IPS-18c (cell line): ENCODE results near the gene SPATA1.
"Not testable (repeated sequence)": the region's sequence is repeated elsewhere in the genome, so short reads cannot be mapped to it uniquely, and the experiment has no call there.

Source experiments
- H3K4me3 ChIP-seq: 2 replicates; pipeline ENCODE4 v1.7.0; 2013; ENCODE audit warnings: low read depth, mild to moderate bottlenecking, low read length, moderate library complexity; ENCODE audit not compliant: insufficient read depth
- H3K9me3 ChIP-seq: one replicate; pipeline ENCODE4 v1.6.1; 2013; ENCODE audit warnings: mild to moderate bottlenecking, low read length, moderate library complexity; ENCODE audit not compliant: control insufficient read depth, insufficient read depth

The SPATA1 gene

DNA sequence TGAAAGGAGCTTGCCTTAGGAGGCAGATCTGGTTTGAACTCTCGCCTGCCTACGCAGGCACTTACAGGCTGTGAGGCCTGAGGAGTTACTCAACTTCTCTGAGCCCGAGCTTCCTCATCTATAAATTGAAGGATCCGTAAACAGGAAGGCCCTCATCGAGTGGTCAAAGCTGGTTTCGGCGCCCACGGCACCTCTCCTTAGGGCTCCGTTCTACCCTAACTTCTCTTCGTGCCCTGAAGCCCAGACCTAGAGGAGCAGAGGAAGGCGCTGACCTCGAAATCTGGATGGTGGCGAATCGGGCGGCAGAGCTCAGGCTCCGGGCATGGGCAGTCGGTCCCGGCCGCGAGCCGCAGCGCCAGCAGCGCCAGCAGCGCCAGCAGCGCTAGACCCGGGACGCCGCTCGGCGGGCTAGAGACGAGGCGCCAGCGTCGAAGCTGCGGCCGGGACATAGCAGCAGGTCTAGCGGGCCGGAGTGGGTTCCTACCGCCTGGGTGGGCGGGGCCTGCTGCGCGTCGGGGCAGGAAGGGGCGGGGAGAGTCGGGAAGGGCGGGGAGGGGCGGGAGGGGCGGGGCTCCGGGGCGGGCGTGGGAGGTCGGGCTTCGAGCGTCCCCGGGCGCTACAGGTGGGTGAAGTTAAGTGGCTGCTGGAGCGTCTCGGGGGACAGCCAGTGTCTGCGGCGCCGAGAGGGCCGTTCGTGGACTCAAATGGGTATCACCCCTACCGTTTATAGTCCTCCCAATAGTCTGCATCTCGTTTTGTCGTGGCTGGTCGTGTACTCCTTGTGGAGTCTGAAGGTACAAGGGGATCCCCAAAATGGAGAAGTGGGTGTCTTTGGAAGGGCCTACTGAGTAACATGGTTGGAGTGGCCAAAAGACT lies 68.0 kb downstream of the SPATA1 start, which contains the start of gene CTBS:
Gene CTBS (minus strand): TSS at position 474 of the 876 bp plus-strand sequence. CDS start 25 bp downstream, at position 449.
- H3K4me3 ChIP-seq: peak within 1 kb of the TSS; percentile 72
- no peaks in the 10 kb centered on the region for H3K9me3 ChIP-seq

DNA sequence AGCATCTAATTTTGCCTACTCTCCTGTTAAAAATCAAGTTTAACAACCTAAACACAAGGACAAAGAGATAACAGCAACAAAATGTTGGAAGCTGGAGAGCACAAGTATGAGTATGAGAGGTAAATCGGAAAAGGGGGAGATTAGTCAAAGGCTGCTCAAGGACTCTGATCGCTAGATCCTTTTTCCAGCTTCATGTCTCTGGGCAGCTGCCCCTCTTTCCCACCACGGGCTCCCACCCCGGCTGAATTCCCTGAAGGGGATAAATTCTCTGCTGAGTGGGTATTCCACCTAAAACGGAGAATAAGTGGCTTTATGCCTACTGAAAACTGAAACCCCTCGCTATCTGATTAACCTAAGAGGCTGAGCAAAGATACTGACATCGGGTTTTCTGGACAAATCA lies 68.8 kb downstream of the SPATA1 start:
- Histone ChIP-seq H3K4me3 (peak overlapping the region; percentile 38; the same call in 1 of the 2 replicates), H3K9me3 (no peaks in the 10 kb centered on the region)

DNA sequence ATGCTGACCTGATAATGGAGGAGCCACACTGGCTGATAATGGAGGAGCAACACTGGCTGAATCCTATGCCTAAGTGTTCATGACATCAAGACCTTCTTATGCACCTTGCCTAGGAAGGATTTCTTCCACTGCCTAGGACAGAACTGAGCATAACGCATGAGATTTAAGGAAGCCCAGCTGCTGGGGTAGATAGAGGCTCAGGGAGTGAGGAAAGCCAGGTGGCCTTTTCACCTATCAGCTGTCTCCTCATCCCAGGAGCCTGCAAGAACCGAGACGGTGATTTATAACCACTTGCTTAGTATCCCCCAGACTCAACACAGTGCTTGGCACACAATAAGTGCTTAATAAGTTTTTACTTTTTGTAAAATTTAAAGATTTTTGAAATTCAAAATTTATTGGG lies 75.5 kb downstream of the SPATA1 start:
- H3K9me3 ChIP-seq: no peaks in the 10 kb centered on the region

DNA sequence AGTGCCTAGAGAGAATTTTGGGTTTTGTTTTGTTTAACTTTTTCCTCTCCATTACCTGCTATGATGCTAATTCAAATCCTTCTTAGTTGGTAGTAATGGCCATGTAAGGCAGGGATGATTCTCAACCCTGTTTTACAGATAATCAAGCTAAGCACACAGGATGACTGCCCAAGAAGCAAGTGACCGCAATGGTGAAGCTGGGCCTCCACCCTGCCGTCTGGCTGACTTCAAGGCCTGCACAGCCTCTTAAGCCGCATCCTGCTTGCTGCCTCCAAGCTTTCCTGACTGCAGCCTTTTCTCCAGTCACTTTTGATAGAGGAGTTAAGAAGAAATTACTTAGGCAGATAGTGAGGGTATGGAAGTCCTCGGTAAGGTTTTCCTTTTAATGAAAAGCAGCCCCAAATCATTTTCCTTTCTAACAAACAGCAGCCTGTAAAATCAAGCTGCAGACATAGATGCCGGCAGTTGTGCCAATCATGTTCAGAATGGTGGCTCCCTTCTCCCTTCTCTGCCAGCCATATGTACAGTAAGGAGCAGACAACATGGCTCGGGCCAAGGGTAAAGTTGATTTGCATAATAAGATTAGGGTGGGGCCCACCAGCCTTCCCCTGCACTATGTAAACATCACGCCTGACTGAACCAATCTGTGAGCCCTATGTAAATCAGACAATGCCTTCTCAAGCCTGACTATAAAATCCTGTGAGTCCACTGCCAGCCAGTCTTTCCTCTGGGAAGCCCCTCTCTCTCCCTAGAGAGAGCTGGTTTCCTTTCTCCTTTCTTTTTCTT lies 76.8 kb downstream of the SPATA1 start:
- Histone ChIP-seq H3K9me3 (no peaks in the 10 kb centered on the region), H3K4me3 (no peak overlapping the region)

More for the DNA sequence above, 75.5 kb downstream of the SPATA1 start:
- no peak overlapping the region for H3K4me3 ChIP-seq

DNA sequence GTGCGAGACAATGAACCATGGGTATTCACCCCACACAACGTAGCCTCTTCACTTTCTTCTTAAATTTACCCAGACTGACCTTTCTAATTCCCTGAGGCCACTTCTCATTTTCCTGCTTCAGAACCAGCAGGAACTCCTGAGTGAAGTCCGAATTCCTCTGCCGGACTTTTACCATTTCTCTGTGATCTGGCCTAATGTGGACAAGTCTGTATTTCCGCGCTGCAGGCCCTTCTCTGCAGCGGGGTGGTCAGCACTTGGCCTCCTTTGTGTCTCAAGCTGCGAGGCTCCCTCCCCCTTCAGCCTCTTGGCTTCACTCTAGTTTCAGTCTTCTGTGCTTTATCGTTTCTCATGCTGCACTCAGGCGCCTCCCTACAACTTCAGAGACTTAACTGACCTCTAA lies 77.5 kb downstream of the SPATA1 start:
- no peak overlapping the region for H3K4me3 ChIP-seq
- H3K9me3 ChIP-seq: no peaks in the 10 kb centered on the region

DNA sequence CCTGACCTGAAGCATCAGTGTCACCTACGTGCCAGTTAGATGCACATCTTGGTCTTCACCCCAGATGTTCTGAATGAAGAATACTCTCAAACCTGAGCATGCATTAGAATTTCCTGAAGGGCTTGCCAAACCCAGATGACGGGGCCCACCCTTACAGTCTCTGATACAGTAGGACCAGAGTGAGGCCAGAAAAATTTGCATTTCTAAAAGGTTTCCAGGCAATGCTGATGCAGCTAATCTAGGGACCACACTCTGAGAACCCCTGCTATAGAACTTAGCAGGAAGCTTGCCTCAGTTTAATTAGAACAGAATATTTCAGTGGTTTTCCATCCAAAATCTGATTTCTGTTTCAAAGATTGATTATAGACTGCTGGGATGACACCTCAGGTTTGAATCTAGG lies 77.9 kb downstream of the SPATA1 start:
- H3K9me3 ChIP-seq: no peaks in the 10 kb centered on the region
- no peak overlapping the region for H3K4me3 ChIP-seq

DNA sequence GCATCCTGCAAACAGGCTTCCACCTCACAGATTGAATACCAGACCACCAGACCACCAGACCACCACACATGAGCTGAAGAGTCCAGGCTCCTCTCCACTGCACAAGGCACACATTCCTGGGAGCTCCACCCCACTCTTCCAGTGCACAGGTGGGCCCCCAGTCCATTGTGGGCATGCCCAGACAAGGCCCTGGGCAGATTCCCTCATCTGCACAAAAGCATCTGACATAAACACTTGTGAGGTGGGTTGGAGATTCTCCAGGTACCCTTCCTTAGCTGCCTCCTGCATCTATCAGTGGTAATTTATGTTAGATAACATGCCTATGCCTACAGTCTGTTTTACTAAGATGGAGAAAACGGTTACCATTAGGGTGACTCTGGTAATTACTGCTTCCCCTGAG lies 79.6 kb downstream of the SPATA1 start:
- H3K9me3 ChIP-seq: no peaks in the 10 kb centered on the region

DNA sequence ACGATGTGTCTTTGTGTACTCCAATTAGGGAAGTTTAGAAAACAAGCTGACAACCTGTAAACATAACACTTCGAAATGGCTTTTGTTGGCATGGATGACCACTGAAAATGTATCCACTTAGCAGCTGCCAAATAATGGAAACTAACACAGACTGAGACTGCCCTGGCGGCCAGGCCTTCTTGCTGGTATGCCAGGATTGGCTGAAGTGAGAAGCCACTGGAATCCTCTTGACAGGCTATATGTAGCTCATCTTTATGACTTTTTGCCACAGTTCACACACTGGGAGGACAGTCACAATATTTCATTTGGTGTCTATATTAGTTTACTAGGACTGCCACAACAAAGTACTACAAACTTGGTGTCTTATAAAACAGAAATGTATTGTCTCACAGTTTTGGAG lies 80.9 kb downstream of the SPATA1 start:
- Histone ChIP-seq H3K4me3 (no peak overlapping the region), H3K9me3 (no peaks in the 10 kb centered on the region)

More for the DNA sequence above, 79.6 kb downstream of the SPATA1 start:
- H3K4me3 ChIP-seq: no peak overlapping the region

DNA sequence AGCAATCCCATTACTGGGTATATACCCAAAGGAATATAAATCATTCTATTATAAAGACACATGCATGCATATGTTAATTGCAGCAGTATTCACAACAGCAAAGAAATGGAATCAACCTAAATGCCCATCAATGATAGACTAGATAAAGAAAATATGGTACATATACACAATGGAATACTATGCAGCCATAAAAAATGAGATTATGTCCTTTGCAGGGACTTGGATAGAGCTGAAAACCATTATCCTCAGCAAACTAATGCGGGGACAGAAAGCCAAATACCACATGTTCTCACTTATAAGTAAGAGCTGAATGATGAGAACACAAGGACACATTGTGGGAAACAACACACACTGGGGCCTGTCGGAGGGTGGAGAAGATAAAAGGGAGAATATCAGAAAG lies 88.8 kb downstream of the SPATA1 start:
- H3K9me3 ChIP-seq, H3K4me3 ChIP-seq: not testable (repeated sequence)

DNA sequence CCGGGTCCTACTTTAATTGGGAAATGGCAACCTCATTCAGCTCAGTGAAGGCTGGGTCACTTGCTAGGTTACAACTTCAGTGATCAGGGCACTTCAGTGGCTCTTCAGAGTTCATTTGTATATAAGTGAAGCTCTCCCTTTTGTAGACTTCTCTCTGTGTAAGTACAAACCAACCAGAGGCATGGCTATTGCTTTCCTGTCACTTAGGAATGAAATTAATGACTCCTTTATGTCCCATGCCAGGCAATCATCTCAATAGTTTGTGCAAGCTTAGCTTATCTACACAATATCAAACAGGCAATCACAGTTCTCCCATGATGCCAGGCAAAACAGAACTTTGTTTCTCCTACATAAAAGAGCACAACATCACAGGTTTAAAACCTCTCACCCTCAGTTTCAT lies 90.8 kb downstream of the SPATA1 start:
- peaks cover 2% of the 10 kb centered on the region for H3K9me3 ChIP-seq
- no peak overlapping the region for H3K4me3 ChIP-seq

DNA sequence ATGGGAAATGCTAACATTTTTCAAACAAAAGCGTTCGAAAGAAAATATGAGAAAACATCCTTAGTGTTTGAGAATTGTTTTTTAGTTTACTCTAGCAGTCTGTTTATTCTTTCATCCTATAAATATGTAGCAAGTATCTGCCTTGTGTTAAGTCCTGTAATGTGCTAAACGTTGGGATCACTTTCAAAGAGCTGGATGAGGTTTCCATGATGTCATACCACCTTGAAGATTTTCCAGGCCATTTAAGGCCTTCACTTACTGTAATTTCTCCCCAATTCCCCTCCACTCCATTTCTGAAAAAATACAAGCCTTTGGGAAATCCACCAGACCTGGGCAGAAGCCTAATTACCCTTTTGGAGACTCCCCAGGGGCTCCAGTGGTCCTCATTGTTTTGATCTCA lies 92.2 kb downstream of the SPATA1 start:
- peaks cover 2% of the 10 kb centered on the region for H3K9me3 ChIP-seq
- H3K4me3 ChIP-seq: no peak overlapping the region

DNA sequence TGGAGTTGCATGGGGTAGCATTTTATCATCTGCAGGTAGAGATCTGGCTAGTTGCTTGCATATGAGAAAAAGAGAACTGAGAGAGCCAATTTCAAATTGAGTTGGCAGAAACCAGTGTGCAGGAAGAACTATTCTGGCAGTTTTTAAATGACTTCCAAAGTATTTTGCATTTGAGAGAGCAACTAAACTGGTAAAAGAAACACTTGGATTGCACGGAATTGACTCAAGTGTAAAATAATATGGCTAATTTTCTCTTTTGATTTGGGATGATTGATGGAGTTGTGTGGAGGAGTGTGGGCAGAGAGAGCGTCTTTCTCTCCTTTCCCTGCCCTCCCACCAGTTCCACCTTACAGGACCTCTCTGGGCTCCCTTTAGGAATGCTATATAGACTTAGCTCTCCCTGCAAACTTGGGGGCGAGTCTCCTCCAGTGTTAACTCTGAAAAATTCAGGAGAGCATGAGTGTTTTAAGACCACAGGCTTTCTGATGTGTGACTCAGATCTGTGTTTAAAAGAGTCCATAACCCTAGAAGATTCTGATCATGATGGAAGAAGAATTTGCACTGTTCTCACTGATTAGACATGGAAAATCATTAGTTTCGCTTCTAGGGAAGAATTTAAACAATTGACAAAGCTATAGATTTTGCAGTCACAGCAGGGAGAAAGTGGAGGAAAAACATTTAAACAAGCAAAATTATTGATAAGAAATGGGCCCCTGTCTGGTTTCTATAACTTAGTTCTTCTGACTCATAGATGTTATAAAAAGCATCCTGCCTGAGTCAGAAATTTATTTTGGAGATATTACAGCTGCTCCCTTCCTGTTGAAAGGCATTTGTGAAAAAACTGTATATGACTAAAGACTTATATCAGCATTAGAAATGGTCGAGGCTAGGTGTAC lies 92.9 kb downstream of the SPATA1 start:
- Histone ChIP-seq H3K4me3 (no peak overlapping the region), H3K9me3 (peaks cover 2% of the 10 kb centered on the region)

DNA sequence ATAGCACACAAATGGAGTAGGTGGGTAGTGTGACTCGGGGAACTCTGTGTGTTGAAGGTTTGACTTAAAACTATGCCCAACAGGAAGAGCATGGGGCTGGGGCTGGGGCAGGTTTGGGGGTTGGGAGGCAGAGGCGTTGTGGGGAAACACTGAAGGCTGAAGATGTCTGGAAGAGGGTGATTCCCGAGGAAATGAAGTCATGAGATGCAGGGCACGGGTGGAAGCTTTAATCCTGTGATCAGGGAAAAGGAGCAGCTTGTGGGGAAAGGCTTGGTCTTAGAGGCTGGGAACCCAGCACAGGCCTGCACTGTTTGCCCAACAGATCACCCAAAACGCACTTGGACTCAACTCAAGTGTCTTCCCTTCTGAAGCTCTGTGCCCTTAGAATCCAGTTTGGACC lies 94.6 kb downstream of the SPATA1 start:
- Histone ChIP-seq H3K4me3 (no peak overlapping the region), H3K9me3 (peaks cover 12% of the 10 kb centered on the region)

DNA sequence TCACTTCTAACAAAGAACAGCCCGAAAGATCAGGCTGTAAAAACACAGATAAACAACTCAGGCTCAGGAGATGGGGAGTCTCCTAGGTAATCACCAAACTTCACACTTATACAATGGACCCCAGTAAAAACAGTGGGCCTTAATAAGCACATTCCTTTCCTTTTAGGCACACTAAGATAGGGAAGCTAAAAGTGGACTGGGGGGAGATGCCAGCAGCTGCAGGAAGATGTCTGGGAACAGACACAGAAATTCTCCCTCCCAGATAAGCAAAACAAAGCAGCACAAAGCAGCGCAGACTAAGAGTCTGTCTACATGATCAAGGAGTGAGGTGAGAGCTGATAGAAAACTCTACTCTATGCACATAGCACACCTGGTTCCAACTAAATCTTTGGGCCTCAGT lies 97.0 kb downstream of the SPATA1 start:
- no peak overlapping the region for H3K4me3 ChIP-seq
- H3K9me3 ChIP-seq: peaks cover 10% of the 10 kb centered on the region

DNA sequence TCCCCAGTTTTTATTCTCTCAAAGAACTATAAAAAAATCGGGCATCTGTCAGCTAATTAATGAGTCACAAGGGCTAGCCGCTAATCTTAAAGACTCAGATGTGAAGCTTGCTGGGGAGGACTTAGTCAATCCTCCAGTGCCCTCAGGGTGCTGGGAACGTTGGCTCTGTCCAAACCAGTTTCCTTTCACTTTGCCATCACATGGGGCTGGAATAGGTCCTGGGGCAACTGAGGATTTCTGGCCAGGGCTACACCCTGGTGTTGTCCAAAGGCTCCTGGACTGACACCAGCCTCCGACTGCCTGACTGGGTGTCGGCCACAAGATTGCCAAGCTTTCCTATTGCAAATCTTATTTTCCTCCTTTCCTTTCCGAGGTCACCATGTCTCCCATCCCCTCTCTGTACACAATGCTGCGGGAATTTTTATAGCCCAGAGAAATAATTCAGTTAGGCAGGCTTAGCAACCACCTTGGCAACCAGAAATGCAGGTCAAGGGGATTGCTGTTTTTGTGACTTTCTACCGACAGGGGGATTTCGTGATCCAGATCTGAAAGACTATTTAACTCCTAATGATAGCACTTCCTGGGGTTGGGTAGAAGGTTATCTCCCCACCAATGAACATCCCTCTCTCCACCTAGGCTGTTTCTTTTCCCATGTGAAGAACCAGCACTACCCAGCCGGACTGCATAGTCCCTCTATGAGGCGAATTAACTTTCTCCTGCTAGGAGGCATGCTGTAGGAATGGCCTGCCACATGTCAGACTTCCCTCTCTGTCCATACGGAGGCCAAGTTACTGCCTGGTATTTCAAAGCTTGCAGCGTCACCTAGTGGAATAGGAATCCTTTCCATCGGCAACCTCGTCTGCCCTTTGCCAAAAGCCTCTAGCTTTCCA lies 98.0 kb downstream of the SPATA1 start:
- peaks cover 10% of the 10 kb centered on the region for H3K9me3 ChIP-seq
- H3K4me3 ChIP-seq: no peak overlapping the region

DNA sequence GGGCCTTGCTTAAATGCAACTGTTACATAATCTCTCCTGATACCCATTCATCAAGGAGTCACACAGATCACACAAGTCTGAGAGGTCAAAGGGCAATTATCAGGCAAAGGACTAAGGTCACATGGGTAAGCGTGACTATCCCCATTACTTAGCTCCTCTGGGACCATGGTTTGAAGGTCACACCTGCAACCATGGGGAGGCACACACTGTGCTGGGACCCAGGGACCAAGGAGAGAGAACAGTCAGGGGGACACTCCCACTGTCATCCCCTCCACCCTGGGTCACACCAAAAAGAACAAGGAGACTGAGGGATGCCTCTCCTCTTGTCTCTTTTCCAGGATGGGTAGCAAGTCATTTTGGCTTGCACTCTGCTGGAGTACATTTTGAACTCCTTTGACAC lies 99.0 kb downstream of the SPATA1 start:
- no peak overlapping the region for H3K4me3 ChIP-seq
- peaks cover 10% of the 10 kb centered on the region for H3K9me3 ChIP-seq
